Measurements from ENCODE around the gene ZNF784. TPM values are rescaled to one million over a fixed set of nuclear protein-coding genes. Genes with fewer than 3 reads are reported as not detected.

ZNF784 gene
- total RNA-seq, 4 donors from 2014 or later = 5.7 to 10.3 (median 8.3) TPM

DNA sequence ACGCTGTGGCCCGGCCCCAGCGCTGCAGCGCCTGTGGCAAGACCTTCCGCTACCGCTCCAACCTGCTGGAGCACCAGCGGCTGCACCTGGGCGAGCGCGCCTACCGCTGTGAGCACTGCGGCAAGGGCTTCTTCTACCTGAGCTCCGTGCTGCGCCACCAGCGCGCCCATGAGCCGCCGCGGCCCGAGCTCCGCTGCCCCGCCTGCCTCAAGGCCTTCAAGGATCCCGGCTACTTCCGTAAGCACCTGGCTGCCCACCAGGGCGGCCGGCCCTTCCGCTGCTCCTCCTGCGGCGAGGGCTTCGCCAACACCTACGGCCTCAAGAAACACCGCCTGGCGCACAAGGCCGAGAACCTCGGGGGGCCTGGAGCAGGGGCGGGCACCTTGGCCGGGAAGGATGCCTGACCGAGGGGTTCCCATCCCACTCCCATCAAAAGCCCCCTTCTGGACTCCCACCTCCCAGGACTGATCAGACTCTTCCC is 7.9 kb downstream of the ZNF784 start:
- WGBS, 2 donors = 97% methylated on average over 20 to 38 of the region's 38 CpGs
- intact Hi-C loops (cut with DNase I; ENCODE audit: low total_unique reads) = loop anchor here (10.0 kb wide), 1 partner anchor 102 kb away; no protein-coding TSS in a partner anchor
- DNase-seq (ENCODE audit: low spot score in 2 of 2) = no peak
- no peak overlapping the region for H3K4me3 ChIP-seq (ENCODE audit: low read depth, poor library complexity, severe bottlenecking)
- TF ChIP-seq, protein P1, sequence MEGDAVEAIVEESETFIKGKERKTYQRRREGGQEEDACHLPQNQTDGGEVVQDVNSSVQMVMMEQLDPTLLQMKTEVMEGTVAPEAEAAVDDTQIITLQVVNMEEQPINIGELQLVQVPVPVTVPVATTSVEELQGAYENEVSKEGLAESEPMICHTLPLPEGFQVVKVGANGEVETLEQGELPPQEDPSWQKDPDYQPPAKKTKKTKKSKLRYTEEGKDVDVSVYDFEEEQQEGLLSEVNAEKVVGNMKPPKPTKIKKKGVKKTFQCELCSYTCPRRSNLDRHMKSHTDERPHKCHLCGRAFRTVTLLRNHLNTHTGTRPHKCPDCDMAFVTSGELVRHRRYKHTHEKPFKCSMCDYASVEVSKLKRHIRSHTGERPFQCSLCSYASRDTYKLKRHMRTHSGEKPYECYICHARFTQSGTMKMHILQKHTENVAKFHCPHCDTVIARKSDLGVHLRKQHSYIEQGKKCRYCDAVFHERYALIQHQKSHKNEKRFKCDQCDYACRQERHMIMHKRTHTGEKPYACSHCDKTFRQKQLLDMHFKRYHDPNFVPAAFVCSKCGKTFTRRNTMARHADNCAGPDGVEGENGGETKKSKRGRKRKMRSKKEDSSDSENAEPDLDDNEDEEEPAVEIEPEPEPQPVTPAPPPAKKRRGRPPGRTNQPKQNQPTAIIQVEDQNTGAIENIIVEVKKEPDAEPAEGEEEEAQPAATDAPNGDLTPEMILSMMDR (IDR thresholded peaks at IDR 0.05) = no peak
- TF ChIP-seq POLR2A (IDR thresholded peaks at IDR 0.05) = no peak

- no peak for DNase-seq (ENCODE audit: low spot score in 2 of 2)
- WGBS, 2 donors = 95 to 97% methylated on average over 58 to 76 of the region's 88 CpGs
- intact Hi-C loops (cut with DNase I; ENCODE audit: low total_unique reads) = loop anchor here (10.0 kb wide), 1 partner anchor 101 kb away; no protein-coding TSS in a partner anchor
- H3K4me3 ChIP-seq (ENCODE audit: low read depth, poor library complexity, severe bottlenecking) = no peak overlapping the region
- TF ChIP-seq, protein P1 (IDR thresholded peaks at IDR 0.05) = no peak
- no peak for TF ChIP-seq POLR2A (IDR thresholded peaks at IDR 0.05)
Observed at GRCh38 chr19:55615543-55616394, 8.6 kb downstream of the ZNF784 start.

GRCh38 chr19:55614711-55615542 is 9.4 kb downstream of the ZNF784 start:
- intact Hi-C loops (cut with DNase I; ENCODE audit: low total_unique reads) = loop anchor here (10.0 kb wide), 1 partner anchor 100 kb away; no protein-coding TSS in a partner anchor
- no peak for TF ChIP-seq POLR2A (IDR thresholded peaks at IDR 0.05)
- TF ChIP-seq, protein P1 (IDR thresholded peaks at IDR 0.05) = no peak
- no peak for DNase-seq (ENCODE audit: low spot score in 2 of 2)
- 97 to 98% methylated on average over 61 to 83 of the region's 98 CpGs for WGBS, 2 donors
- H3K4me3 ChIP-seq (ENCODE audit: low read depth, poor library complexity, severe bottlenecking) = no peak overlapping the region

- no peak overlapping the region for H3K4me3 ChIP-seq (ENCODE audit: low read depth, poor library complexity, severe bottlenecking)
- TF ChIP-seq, protein P1 (IDR thresholded peaks at IDR 0.05) = no peak
- no peak for TF ChIP-seq POLR2A (IDR thresholded peaks at IDR 0.05)
- intact Hi-C loops (cut with DNase I; ENCODE audit: low total_unique reads) = loop anchor here (10.0 kb wide), 1 partner anchor 99 kb away; no protein-coding TSS in a partner anchor
- DNase-seq (ENCODE audit: low spot score in 2 of 2) = no peak
- 91 to 93% methylated on average over 59 to 68 of the region's 75 CpGs for WGBS, 2 donors
Observed at GRCh38 chr19:55613930-55614710, 10.2 kb downstream of the ZNF784 start.

DNA sequence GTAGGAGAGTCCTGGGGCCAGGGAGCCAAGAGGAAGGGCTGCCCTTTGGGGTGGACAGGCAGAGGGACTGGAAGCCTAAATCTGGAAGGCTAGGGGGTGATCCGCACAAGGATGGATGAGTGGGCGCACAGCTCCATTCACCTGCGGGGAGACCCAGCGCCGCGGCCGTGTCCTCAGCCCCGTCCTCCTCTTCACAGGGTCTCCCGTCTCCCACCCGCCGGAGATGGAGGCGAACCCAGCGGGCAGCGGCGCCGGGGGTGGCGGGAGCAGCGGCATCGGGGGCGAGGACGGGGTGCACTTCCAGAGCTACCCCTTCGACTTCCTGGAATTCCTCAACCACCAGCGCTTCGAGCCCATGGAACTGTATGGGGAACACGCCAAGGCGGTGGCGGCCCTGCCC is 11.0 kb downstream of the ZNF784 start:
- TF ChIP-seq POLR2A (IDR thresholded peaks at IDR 0.05) = no peak
- WGBS, 2 donors = 93 to 94% methylated on average over 27 of the region's 27 CpGs
- H3K4me3 ChIP-seq (ENCODE audit: low read depth, poor library complexity, severe bottlenecking) = no peak overlapping the region
- intact Hi-C loops (cut with DNase I; ENCODE audit: low total_unique reads) = loop anchor here (10.0 kb wide), 1 partner anchor 99 kb away; no protein-coding TSS in a partner anchor
- DNase-seq (ENCODE audit: low spot score in 2 of 2) = no peak

All from lower leg skin (tissue), 4 donors.